ENCODE measurements around the gene CRYBG3. TPM values are rescaled to one million over a fixed set of nuclear protein-coding genes. Genes with fewer than 3 reads are reported as not detected.
A peak's percentile ranks its signal among the peaks of the same experiment; 100 is the strongest.

The CRYBG3 gene
- total RNA-seq, 2 experiments from 2014 or later, result 2.2 to 2.4 TPM

DNA sequence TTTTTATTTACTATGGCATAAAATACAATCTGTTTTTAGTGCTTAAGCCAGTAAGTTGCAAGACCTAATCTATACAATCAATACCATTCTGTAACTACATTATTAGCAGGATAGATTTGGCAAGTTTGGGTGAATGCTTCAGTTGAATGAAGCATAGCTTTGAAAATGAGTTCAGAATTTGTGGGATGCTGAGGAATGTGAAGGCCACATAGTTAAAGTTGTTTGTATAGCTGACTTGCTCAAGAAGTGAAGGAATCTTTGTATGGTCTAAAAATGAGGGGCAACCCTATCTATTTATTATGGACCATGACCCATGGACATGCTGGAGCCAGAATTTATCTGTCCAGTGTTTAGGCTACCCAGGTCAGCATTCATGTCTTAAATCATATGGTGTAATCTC, 58.5 kb downstream of the CRYBG3 start:
- Mint-ChIP-seq H3K36me3 (ENCODE audit: low read depth) (no peaks in the 10 kb centered on the region), H3K4me3 (no peak overlapping the region), H3K4me1 (ENCODE audit: low read depth) (peaks cover 14% of the 10 kb centered on the region), H3K27me3 (no peaks in the 10 kb centered on the region), H3K27ac (no peak overlapping the region), H3K9me3 (no peaks in the 10 kb centered on the region)
- H3K4me1 ChIP-seq (ENCODE audit: insufficient read depth, low read length), result peaks cover 6% of the 10 kb centered on the region
- no peaks in the 10 kb centered on the region for H3K27me3 ChIP-seq (ENCODE audit: control insufficient read depth in 1 of 2, insufficient read depth in 2 of 2, low read length in 2 of 2)
- H3K4me3 ChIP-seq (ENCODE audit: low read length), result no peak overlapping the region
- H3K27ac ChIP-seq (ENCODE audit: low read depth in 1 of 2, low read length in 2 of 2), result no peak overlapping the region
- ATAC-seq (ENCODE audit: poor library complexity), result no peak
- intact Hi-C loops (cut with DNase I, micrococcal nuclease), result loop anchor here in 1 of 2 experiments (10.0 kb wide), 1 partner anchor 145 kb away; no protein-coding TSS in a partner anchor
- no peaks in the 10 kb centered on the region for H3K9me3 ChIP-seq (ENCODE audit: control insufficient read depth in 1 of 2, insufficient read depth in 1 of 2, low read length in 2 of 2)
- POLR2A ChIA-PET, result no interaction called here
- no peak for DNase-seq
- CTCF ChIA-PET, result no interaction called here
- TF ChIP-seq, protein P1, sequence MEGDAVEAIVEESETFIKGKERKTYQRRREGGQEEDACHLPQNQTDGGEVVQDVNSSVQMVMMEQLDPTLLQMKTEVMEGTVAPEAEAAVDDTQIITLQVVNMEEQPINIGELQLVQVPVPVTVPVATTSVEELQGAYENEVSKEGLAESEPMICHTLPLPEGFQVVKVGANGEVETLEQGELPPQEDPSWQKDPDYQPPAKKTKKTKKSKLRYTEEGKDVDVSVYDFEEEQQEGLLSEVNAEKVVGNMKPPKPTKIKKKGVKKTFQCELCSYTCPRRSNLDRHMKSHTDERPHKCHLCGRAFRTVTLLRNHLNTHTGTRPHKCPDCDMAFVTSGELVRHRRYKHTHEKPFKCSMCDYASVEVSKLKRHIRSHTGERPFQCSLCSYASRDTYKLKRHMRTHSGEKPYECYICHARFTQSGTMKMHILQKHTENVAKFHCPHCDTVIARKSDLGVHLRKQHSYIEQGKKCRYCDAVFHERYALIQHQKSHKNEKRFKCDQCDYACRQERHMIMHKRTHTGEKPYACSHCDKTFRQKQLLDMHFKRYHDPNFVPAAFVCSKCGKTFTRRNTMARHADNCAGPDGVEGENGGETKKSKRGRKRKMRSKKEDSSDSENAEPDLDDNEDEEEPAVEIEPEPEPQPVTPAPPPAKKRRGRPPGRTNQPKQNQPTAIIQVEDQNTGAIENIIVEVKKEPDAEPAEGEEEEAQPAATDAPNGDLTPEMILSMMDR (IDR thresholded peaks at IDR 0.05), result no peak
- no peaks in the 10 kb centered on the region for H3K36me3 ChIP-seq (ENCODE audit: insufficient read depth, low read length)

DNA sequence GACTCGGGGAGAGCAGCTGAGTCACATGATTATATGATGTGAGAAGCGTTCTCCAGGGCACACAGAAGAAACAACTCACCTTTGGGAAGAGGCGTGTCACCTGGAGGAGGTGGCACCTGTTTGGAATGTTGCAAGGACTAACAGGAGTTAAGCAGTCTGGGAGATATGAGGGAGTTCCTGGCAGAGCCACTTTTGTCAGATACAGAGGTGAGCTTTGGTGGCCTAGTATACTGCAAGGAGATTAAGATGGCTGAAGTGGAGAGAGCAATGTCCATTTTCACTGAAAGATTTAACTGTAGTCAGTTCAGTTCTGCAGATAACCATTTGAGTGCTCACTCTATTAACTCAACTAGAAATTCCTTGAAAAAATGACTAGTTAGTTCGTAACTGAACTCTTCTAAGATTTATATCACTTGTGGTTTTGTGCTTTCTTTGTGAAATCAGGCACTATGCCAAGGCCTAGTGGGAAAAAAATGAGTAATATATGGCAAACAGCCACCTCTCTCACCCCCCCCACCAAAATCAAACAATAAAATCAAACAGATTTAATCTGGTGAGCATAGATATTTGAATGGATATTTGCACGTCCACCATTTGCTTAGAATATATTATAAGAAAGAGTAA, 61.3 kb downstream of the CRYBG3 start:
- Mint-ChIP-seq H3K36me3 (ENCODE audit: low read depth) (peaks cover 5% of the 10 kb centered on the region), H3K4me3 (no peak overlapping the region), H3K27me3 (no peaks in the 10 kb centered on the region), H3K27ac (no peak overlapping the region), H3K9me3 (no peaks in the 10 kb centered on the region), H3K4me1 (ENCODE audit: low read depth) (peaks cover 14% of the 10 kb centered on the region)
- Histone ChIP-seq H3K27me3 (ENCODE audit: control insufficient read depth in 1 of 2, insufficient read depth in 2 of 2, low read length in 2 of 2) (no peaks in the 10 kb centered on the region), H3K36me3 (ENCODE audit: insufficient read depth, low read length) (no peaks in the 10 kb centered on the region), H3K9me3 (ENCODE audit: control insufficient read depth in 1 of 2, insufficient read depth in 1 of 2, low read length in 2 of 2) (no peaks in the 10 kb centered on the region), H3K4me3 (ENCODE audit: low read length) (no peak overlapping the region), H3K4me1 (ENCODE audit: insufficient read depth, low read length) (peaks cover 6% of the 10 kb centered on the region), H3K27ac (ENCODE audit: low read depth in 1 of 2, low read length in 2 of 2) (no peak overlapping the region)
- peak in 5 of 14 experiments; percentile 2 to 43 (median 31) for DNase-seq
- ChIA-PET CTCF (no interaction called here), POLR2A (no interaction called here)
- intact Hi-C loops (cut with DNase I, micrococcal nuclease), result loop anchor here in 1 of 2 experiments (10.0 kb wide), 1 partner anchor 142 kb away; no protein-coding TSS in a partner anchor
- TF ChIP-seq, protein P1 (IDR thresholded peaks at IDR 0.05), result no peak
- ATAC-seq (ENCODE audit: poor library complexity), result no peak

DNA sequence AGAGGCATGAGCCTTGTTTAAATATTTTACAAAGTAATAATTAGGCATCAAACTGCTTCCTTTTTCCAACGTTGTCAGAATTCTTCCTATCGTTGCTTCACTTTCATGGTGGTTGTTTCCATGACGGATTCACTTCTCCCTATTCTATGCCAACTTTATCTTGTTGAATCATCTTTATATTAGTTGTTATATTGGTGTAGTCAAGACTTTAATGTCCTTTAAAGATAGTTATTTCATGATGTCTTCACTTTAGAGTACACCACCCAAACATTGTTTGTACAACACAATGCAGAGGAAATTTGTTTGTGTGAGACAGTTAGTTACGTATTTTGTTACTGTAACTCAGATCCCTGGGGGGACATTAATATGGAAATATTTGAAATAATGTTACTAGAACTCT, 61.9 kb downstream of the CRYBG3 start:
- Mint-ChIP-seq H3K9me3 (no peaks in the 10 kb centered on the region), H3K4me3 (no peak overlapping the region), H3K27ac (no peak overlapping the region), H3K36me3 (ENCODE audit: low read depth) (peaks cover 5% of the 10 kb centered on the region), H3K4me1 (ENCODE audit: low read depth) (peaks cover 14% of the 10 kb centered on the region), H3K27me3 (no peaks in the 10 kb centered on the region)
- Histone ChIP-seq H3K27me3 (ENCODE audit: control insufficient read depth in 1 of 2, insufficient read depth in 2 of 2, low read length in 2 of 2) (no peaks in the 10 kb centered on the region), H3K4me3 (ENCODE audit: low read length) (no peak overlapping the region), H3K27ac (ENCODE audit: low read depth in 1 of 2, low read length in 2 of 2) (no peak overlapping the region), H3K4me1 (ENCODE audit: insufficient read depth, low read length) (peaks cover 6% of the 10 kb centered on the region), H3K9me3 (ENCODE audit: control insufficient read depth in 1 of 2, insufficient read depth in 1 of 2, low read length in 2 of 2) (no peaks in the 10 kb centered on the region), H3K36me3 (ENCODE audit: insufficient read depth, low read length) (peaks cover 1% of the 10 kb centered on the region)
- TF ChIP-seq, protein P1 (IDR thresholded peaks at IDR 0.05), result no peak
- DNase-seq (no peak), ATAC-seq (ENCODE audit: poor library complexity) (no peak)
- POLR2A ChIA-PET, result no interaction called here
- CTCF ChIA-PET, result no interaction called here
- intact Hi-C loops (cut with DNase I, micrococcal nuclease), result loop anchor here in 1 of 2 experiments (10.0 kb wide), 1 partner anchor 141 kb away; no protein-coding TSS in a partner anchor
